GM10266 (cell line): ENCODE data around the gene DDIT3.

Experiments used
- DNase-seq: peaks from one replicate; pipeline ENCODE4 v3.0.0; 2012; ENCODE audit errors: extremely low spot score
- TF ChIP-seq, protein P1 (sequence below): IDR thresholded peaks from 2 replicates; pipeline ENCODE4 v1.5.1; 2012; ENCODE audit warnings: mild to moderate bottlenecking, low read depth; ENCODE audit not compliant: control insufficient read depth, insufficient read depth; ENCODE audit errors: missing control alignments

DDIT3 gene

GRCh38 chr12:57546438-57547287 lies 26.3 kb upstream of the DDIT3 start, which contains the start of gene DCTN2:
TSS of gene DCTN2 (minus strand) at chr12:57547192. CDS start at chr12:57547063, 129 bp downstream.
- TF ChIP-seq, protein P1, sequence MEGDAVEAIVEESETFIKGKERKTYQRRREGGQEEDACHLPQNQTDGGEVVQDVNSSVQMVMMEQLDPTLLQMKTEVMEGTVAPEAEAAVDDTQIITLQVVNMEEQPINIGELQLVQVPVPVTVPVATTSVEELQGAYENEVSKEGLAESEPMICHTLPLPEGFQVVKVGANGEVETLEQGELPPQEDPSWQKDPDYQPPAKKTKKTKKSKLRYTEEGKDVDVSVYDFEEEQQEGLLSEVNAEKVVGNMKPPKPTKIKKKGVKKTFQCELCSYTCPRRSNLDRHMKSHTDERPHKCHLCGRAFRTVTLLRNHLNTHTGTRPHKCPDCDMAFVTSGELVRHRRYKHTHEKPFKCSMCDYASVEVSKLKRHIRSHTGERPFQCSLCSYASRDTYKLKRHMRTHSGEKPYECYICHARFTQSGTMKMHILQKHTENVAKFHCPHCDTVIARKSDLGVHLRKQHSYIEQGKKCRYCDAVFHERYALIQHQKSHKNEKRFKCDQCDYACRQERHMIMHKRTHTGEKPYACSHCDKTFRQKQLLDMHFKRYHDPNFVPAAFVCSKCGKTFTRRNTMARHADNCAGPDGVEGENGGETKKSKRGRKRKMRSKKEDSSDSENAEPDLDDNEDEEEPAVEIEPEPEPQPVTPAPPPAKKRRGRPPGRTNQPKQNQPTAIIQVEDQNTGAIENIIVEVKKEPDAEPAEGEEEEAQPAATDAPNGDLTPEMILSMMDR, result peak; percentile 8
- DNase-seq, result peak; percentile 99

- TF ChIP-seq, protein P1, result no peak
- DNase-seq, result no peak
Observed at GRCh38 chr12:57545809-57546437, 25.6 kb upstream of the DDIT3 start.

- TF ChIP-seq, protein P1, result no peak
- no peak for DNase-seq
Observed at GRCh38 chr12:57543581-57543980, 23.3 kb upstream of the DDIT3 start.

- no peak for DNase-seq
- TF ChIP-seq, protein P1, result no peak
Observed at GRCh38 chr12:57541717-57542116, 21.4 kb upstream of the DDIT3 start.

- TF ChIP-seq, protein P1, result no peak
- no peak for DNase-seq
Observed at GRCh38 chr12:57541001-57541400, 20.7 kb upstream of the DDIT3 start.

DNA sequence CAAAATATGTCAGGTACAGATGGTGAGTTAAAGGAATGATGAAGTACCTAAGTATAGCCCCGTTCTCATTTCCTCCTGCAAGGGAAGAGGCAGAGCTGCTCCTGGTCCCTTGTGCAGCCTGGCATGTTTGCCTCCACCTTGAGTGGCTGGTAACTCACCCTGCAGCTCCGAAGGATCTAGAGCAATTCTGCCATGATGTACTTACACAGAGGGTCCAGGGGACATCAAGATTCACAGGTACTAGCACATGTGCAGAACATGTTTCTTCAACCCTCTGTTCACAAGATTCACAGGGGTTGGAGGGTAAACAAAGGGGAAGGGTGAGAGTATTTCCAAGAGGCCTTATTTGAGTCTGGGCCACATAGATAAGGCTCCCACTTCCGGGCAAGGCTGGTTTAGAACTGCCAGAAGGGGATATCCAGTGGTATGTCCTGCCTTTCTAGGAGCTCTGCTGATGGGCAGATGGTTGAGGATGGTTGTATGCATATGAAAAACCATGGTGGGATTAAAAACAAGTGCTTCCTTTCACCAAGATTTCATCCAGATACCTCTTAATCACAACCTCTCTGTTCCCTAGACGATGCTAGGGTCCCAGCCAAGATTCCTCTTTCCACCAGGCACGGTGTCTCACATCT lies 18.9 kb upstream of the DDIT3 start:
- DNase-seq, result no peak
- TF ChIP-seq, protein P1, result no peak
